ENCODE data around the gene CCT7.
"Not testable (repeated sequence)": the region's sequence is repeated elsewhere in the genome, so short reads cannot be mapped to it uniquely, and the experiment has no call there.

The CCT7 gene

DNA sequence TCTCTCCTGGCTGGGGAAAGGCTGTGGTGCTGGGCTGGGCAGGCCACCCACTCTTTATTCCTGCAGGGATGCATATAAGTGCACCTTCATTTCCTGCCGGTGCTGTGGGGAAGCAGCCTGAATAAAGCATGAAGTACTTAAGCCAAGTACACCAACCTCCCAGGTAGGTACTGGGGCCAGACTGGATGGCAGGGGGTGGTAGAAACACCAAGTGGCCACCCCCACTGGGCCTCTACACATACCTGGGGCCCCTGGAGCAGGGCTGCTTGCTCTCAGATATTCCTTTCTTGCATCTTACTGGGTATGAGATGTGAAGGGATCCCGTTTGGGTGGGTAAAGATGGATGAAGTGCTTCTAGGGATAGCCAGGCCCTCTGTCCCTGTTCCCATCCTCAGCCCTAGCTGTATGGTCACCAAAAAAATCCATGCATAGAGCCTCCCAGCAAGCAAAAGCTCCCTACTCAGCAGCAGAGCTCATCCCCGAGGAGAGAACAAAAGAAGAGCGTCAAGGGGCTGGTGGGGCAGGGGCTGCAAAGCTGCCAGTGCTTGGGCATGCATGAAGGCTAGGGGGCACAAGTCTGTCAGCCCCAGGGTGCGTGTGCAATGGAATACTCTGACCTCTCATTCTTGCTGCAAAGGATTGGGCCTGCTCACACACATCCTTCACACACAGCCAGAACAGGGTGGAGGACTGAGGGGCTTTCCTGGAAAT is 22.0 kb downstream of the CCT7 start:
- no peak for DNase-seq

DNA sequence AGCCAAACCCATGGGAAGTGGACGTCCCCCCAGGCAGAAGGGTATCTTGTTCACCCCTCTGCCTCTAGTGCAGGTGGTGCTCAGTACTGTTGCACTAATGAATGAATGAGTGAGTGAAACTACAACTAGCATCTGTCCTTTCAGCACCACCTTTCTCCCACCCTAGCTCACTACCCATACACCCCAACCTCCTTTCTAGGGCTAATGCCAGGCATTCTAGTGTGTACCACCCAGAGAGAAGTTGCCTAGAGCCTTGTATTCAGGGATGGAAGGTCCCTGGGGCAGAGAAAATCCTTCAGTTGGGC is 22.5 kb downstream of the CCT7 start:
- DNase-seq: no peak

DNA sequence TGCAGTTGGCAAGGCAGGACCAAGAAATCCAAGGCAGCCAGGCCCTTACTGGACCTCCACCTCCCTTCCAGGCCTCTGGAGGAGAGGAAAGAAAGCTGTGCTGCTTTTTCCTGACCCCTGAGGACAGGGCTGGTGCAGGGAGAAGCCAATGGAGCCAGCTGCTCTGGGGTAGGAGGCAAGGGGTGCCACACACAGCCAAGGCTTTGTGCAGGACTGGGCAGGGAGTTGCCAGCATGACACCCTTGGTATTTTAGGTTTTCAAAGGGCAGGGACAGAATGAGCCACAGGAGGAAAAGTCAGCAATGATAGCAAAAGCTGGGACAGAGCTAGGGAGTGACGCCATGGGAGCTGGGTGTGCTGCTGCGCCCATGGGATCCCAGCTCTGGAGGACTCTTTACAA is 22.9 kb downstream of the CCT7 start:
- DNase-seq: no peak

DNA sequence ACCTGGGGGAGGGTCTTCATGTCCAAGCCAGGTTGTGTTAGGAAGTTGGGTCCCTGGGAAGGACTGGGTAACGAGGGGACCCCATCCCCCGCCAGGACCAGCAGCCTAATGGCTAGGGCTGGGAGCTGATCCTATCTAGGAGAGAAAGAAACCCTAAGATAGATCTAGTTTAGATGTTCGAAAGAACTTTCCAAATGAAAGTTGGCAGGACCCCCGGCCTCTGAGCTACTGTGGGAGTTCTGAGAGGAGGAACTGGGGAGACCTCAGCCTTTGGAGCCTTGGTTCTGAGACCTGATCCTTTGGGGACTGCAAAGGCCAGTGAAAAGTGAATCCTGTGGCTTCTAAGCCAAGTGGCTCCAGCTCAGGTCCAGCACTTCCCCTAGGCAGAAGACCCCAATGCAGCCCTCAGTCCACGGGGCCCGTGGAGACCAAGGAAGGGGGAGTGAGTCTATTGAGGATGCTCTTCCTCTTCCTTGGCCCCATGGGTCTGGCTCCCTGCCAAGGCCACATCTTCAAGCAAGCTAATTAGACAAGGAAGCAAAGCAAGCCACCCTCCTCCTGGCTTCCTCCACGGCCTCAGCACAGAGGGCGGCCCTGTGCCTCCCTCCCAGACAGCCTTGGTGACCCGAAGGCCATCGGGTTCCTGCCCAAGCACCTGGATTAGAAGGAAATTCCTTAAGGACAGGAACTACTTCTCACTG is 23.5 kb downstream of the CCT7 start:
- no peak for DNase-seq

DNA sequence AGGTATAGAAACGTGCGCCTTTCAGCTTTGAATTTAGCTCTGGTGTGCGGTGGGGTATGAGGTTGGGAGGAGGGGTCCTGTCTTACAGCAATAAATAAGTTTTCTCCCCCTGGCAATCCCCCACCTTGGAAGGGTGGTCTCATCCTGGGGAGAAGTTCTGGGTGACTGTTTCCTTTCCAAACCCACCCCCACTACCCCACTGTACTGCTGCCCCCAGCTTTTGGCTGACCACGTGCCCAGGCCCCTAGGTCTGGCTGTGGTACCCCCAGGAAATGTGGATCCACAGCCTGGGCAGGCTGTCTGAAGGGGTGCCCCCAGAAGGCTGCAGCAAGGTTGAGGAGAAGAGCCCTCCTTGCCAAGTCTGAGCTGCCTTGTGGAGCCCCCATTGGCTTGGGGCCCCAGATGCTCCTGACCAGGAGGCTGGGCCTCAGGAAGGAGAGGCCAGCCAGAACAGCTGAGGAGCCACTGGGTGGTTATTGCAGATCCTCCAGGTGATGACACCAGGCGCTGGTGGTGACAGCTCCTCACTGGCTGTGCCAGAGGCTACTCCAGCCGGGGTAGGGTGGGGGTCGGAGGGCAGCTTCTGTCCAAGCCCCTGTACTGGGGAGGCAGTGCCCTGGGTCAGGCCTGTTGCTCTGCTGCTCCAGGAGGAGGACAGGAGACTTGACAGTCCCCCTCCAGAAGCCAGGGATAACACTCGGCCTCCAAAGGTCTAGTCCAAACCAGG is 24.2 kb downstream of the CCT7 start:
- no peak for DNase-seq

DNA sequence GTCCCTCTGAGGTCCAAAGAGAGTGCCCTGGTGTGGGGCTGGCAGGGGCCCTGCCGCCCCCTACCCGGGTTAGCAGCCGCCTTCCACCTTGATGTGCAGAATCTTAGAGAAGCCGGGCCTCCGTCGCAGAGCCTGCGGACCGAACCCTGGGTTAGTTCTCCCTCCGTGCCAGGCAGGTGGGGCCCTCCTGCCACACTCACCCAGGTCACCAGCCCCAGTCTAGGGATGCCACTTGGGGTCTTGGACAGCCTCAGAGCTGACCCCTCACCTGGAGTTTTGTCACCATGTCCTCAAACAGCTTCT is 24.8 kb downstream of the CCT7 start:
- no peak for DNase-seq

DNA sequence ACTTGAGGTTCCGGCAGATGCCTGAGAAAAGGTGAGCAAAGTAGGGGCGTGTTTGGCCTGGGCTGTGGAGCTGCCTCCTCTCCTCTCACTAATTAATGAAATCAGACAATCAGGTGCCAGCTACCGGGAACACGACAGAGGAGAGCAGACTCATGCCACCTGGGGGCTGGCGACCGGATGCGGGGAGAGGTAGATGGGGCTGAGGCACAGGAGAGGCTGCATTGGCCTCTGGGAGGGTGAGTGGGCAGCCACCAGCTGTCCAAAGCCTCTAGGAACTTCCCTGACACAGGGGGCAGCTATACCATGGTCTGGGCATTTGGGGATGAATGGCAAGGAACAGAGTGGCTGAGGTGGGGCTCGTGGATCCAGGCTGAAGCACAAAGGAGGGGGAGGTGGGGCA is 25.2 kb downstream of the CCT7 start:
- DNase-seq: no peak

DNA sequence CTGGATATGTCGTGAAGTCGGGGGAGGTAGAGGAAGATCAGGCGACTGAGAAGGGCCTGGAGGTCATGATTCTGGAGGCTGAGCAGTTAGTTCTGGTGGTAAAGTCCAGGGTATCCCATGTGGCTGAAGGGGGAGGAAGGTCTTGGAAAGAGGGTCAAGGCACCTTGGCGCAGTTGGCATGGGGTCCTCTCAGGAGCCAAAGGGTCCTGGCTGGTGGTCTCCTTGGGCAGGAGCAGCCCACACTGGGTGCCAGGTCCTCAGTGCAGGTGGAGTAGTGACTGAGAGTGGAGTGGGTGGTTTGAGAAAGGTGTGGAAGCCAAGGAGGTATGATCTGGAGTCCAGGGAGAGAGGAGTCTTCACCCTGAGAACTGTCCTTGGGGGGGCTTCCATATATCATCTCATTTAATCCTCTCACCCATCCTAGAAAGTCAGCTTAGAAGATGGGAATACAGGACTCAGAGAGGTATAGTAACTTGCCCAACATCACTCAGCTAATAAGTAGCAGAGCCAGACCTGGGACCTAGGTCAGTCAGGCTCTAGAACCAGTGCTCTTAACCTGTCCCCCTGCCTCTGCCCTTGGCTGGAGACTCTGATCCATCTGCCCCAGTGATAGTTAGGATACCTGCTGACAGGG is 25.7 kb downstream of the CCT7 start:
- DNase-seq: no peak

DNA sequence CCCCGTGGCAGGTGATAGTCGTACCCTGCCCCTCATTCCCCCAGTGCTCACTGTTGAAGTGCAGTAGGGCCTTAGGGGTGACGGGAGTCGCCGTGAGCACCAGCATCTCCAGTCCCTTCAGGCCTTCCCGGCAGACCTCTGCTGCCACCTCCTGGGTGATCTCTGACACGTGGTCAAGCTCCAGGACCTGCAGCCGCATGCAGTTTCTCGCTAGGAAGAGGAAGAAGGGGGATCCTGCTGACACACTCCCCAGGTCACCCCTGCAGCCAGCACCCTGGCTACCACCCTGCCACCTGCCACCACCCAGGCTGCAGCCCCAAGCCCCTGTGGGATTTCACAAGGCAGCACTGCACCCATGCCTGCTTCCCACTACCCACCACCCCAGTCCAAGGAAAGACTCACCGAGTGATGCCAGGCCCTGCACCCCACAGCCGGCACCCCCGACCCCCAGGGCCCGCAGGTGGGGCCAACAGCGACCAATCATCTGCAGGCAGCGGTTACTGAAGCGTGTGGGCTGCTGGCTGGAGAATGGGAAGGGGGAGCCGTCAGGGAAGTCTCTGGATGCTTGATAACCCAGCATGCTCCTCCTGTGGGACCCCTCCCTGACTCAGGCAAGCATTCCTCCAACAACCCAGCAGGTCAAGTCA is 26.4 kb downstream of the CCT7 start:
- DNase-seq: no peak

DNA sequence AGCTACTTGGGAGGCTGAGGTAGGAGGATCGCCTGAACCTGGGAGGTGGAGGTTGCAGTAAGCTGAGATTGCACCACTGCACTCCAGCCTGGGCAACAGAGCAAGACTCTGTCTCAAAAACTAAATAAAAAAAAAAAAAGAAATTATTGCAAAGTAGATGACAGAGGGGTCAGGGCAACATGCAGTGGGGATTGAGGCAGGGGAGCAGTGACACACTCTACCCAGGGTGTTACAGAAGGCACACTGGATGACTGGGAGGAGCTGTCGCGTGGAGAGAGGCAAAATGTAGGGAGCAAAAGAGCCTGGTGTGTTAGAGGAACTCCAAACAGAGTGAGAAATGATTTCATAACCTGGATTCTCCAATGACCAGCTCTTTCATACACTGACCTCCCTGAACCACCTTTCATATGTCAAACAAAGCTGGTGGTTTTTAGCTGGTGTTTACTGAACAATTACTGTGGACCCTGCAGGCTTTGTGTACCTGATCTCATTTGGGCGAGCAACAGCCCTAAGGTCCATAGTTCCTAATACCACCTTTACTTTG is 28.1 kb downstream of the CCT7 start:
- DNase-seq: no peak

DNA sequence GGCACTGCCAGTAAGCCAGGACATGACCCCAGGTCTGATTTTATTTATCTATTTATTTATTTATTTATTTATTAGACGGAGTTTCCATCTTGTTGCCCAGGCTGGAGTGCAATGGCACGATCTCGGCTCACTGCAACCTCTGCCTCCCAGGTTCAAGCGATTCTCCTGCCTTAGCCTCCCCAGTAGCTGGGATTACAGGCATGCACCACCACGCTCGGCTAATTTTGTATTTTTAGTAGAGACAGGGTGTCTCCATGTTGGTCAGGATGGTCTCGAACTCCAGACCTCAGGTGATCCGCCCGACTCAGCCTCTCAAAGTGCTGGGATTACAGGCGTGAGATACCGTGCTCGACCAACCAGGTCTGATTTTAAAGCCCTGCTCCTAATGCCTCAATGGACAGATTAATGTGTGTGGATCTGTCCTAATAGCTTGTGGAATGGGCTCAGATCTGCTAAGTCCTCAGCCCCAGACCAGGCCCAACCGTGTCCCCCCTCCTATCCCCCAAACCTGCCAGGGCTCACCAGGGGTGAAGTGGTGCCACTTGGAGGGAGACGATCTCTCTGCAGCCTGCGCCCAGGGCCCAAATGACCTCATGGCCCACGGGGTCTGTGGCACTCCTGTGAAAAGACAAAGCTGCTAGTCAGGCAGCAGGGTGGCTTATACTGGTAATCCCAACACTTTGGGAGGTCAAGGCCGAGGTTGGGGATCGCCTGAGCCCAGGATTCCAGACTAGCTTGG is 28.8 kb downstream of the CCT7 start:
- not testable (repeated sequence) for DNase-seq

DNA sequence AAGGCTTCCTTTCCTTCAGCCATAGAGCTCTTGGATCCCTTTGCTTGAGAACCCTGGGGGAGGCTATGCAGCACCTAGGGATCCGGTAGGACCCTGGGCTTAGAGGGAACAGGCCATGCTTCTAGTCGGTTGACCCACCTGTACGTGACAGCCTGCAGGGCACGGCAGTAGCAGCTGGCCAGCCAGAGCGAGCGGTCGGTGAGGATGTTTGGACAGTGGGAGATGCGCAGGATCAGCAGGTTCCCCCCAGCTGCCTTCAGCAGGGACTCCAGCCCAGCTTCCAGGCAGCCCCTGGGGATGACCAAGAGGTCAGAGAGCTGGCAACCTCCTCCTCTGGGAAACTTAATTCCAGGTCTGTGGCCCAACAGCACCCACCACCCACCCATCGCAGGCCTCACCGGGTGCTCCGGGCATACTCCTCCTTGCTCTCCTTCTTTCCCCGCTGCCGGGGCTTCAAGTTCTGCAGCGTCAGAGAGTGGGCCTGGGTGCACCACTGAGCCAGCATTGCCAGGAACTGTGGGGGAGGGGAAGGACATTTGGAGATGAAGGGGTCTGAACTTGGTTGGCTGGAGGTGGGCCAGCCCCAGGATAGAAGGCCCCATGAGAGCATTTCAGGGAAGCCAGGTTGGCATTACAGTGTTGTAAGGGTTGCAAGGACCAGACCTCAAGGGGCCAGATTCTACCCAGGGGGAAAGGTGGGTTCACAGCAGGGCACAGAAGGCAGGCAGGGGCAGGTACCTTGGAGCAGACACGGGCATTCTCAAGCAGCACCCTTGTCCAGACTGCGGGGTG is 29.6 kb downstream of the CCT7 start:
- no peak for DNase-seq

DNA sequence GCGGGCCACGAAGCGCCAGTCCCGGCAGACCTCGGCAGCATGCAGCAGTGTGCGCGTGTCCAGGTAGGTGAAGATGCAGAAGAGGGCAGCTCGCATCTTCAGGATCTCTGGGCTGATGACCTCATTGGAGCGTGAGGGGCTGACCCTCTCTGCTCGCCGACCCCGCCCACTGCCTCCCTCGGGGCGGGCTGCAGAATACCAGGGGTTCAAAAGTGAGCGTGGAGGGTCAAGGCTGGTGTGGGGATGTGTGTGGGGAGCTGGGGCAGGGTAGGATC is 30.2 kb downstream of the CCT7 start:
- DNase-seq: no peak

DNA sequence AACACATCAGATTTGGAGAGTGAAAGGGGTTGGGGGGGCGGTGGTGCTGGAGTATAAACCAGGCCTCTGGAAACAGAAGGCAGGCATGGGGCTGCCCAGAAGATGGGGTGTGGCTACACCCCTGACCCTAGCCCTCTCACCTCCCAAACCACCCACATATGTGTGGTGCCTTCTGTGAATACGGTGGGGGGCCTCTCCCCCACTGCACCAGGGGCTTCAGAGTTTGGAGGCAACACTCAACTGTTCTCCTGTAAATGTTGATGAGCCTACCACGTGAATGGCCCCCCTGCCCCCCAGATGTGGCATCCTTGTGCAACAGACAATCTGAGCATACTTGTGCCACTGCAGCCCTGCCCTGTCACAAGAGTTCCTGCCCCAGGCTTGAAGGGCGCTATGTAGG is 30.7 kb downstream of the CCT7 start:
- DNase-seq: no peak

DNA sequence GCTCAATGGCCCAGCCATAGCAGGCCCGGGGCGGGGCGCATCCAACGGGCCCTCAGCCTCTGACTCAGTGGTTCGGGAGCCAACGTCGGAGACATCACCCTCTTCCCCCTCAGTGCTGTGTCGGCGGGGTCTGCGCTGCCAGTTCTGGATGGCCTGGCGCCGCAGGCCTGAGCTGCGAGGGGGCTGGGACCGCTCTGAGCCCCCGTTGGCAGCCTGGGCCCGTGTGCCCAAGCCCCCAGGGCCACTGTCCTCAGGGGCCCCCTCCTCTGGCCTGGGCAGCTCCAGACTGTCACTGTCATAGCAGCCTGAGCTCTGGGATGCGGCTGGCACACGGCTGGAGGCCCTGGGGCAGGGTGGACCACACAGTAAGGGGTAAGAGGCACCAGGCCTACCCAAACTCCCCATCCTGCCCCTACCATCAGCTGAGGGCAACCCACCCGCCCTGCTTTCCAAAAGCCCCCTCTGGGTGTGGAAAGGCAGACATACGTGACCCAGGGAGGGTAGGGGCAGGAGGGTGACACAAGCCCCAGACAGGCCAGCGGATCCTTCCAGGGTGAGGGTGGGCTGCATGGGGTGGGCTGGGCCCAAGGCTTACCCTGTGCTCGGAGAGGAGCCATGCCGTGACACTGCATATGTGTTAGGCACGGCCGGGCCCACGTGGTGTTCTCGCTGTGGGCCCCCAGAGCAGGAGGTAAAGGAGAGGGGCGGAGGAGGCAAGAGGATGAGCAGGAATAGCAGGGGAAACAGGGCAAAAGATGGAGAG is 31.4 kb downstream of the CCT7 start:
- DNase-seq: no peak

DNA sequence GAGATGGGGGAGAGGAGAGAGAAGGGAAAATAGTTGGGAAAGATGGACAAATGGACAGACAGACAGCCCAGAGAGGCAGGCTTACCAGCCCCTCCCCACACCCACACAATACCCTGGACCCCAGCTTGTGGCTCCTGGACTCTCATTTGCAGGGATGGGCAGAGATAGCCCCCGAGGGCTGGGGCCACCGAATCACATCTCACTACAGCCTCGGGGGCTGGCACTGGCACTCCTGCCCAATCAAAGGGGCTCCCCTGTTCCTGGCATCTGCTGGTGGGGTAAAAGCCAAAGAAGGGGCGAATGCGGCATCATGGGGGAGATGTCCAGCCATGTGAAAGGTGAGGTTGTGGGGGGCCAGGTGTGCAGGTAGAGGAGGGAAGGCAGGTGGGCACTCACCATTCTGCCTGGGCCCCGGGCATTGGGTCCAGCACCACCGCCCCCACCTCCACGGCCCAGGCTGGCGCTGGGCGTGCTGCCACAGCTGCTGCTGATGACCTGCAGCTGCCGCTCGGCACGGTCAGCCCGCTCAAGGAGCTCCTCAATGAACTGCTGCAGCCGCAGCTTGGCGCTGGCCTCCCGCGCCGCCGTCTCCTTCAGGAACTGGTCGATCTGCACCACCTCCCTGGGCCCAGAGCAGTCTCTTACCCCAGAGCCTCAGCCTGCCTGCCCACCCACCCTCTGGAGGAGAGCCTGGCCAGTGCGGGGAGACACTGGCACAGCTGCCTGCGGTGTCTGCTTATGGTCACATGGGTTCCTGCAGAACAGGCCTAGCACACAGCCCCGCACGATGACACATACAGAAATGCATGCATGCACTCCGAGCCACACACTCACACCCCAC is 32.2 kb downstream of the CCT7 start:
- peak; percentile 22 for DNase-seq

DNA sequence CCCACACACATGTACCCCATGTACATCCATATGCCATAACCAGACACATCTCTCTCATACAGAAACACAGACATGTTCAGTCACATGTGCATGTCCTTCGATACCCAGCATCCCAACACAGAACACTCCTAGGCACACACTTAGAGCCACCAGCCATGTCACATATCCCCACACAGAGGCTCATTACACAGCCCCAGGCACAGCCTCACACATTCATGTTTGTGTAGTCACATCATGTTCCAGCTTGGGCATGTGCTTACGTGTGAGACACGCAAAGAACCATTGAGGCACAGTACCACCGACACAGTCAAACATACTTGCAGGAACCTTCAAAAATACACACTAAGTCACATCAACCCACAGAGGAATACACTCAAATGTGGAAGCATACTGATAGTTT is 32.9 kb downstream of the CCT7 start:
- DNase-seq: no peak

DNA sequence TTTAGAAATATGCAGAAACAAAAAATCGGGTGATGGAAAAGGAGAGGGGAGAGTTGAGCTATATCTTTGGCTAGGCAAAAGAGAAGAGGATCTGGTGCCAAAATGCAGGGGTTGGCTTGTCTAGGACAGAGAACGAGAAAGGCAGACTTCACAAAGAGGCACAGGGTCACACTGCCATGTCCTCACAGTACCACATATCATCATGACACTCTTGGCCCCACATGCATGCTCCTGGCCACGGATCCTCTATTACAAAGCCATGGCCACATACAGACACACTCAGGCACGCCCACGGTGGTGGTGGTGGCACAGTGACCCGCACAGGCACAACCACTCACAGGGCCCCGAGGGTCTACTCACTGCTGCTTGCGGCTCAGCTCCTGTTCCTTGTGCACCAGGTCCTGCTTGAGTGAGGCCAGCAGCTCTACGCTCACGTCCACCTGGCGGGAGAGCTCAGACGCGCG is 34.3 kb downstream of the CCT7 start:
- no peak for DNase-seq

DNA sequence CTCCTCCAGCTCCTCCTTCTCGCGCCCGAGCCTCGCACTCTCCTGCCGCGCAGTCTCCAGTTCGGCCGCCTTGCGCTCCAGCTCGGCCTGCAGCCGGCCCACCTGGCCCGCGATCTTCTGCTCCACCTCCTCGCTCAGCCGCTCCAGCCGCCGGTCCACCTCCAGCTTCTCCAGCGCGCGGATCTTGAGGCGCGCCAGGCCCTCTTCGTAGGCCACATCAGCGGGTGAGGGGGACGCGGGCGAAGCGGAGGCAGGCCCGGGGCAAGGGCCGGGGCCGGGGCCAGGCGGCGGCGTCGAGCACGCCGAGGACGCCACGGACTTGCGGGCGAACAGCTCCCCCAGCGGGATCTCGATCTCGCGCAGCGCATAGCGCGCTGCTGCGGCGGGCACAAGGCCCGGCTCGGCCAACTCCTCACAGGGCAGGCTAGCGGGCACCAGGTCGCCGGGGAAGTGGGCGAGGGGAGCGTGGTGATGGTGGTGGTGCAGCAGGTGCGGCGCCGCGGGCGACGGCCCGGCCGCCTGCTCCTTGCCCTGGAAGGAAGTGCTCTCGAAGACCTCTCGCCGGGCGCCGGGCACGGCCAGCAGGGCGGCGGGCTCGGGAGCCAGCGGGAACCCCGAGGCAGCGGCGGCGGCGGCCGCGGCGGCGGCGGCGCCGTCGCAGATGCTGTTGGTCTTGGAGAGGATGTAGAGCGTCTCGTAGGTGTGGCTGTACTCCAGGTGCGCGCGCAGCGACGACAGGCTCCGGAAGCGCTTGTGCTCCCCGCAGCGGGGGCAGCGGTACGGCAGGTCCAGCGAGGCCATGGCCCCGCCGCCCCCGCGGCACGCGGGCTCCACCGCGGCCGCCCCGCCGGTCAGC is 35.0 kb downstream of the CCT7 start:
- peak; percentile 78 for DNase-seq

Measured in NCI-H1092 treated with DMSO at 0.1 percent for 48 hours (cell line).